NCI-H146 (cell line): Measurements from ENCODE around the gene HCAR2.
"Not testable (repeated sequence)": the region's sequence is repeated elsewhere in the genome, so short reads cannot be mapped to it uniquely, and the experiment has no call there.

Source experiments
- DNase-seq: peaks from one replicate; lab custom pipeline; 2025; lab: John Stamatoyannopoulos, UW

Gene HCAR2

GRCh38 chr12:122702890-122703611 is at the start of gene HCAR2:
HCAR2 (minus strand) TSS chr12:122703357; CDS start chr12:122703283, 74 bp downstream.
- not testable (repeated sequence) for DNase-seq

GRCh38 chr12:122752464-122753318 is 49.5 kb upstream of the HCAR2 start, which contains the start of gene DENR:
DENR (plus strand) TSS chr12:122752824; CDS start chr12:122753702, 878 bp downstream.
- peak; percentile 99 for DNase-seq

- DNase-seq: not testable (repeated sequence)
These were observed 47.8 kb upstream of the HCAR2 start for GRCh38 chr12:122750781-122751515.

GRCh38 chr12:122749569-122750332 is 46.6 kb upstream of the HCAR2 start:
- peak; percentile 73 for DNase-seq

- no peak for DNase-seq
These were observed 44.3 kb upstream of the HCAR2 start for GRCh38 chr12:122747224-122748135.

- no peak for DNase-seq
These were observed 40.9 kb upstream of the HCAR2 start for GRCh38 chr12:122743895-122744525.

- DNase-seq: no peak
These were observed 37.2 kb upstream of the HCAR2 start for GRCh38 chr12:122740351-122740750.

- no peak for DNase-seq
These were observed 35.4 kb upstream of the HCAR2 start for GRCh38 chr12:122738571-122738970.

- DNase-seq: no peak
These were observed 29.5 kb upstream of the HCAR2 start for GRCh38 chr12:122732611-122733010.

- DNase-seq: no peak
These were observed 29.0 kb upstream of the HCAR2 start for GRCh38 chr12:122732170-122732569.

GRCh38 chr12:122730215-122731014 is 27.3 kb upstream of the HCAR2 start, which contains the start of gene HCAR1:
HCAR1 (minus strand) TSS chr12:122730844; CDS start chr12:122730339, 505 bp downstream.
- DNase-seq: peak; percentile 63

GRCh38 chr12:122729583-122730214 is 26.5 kb upstream of the HCAR2 start:
- DNase-seq: no peak

GRCh38 chr12:122726080-122726558 is 23.0 kb upstream of the HCAR2 start:
- DNase-seq: no peak

- DNase-seq: no peak
These were observed 22.4 kb upstream of the HCAR2 start for GRCh38 chr12:122725452-122726079.

GRCh38 chr12:122724641-122725243 is 21.6 kb upstream of the HCAR2 start:
- DNase-seq: no peak

- no peak for DNase-seq
These were observed 19.2 kb upstream of the HCAR2 start for GRCh38 chr12:122722387-122722786.

- DNase-seq: no peak
These were observed 17.9 kb upstream of the HCAR2 start for GRCh38 chr12:122721057-122721545.
